Skeletal muscle tissue (tissue), 4 donors: Measurements from ENCODE around the gene MRPS9. TPM values are rescaled to one million over a fixed set of nuclear protein-coding genes. Genes with fewer than 3 reads are reported as not detected.

Experiments
- H3K27ac ChIP-seq: one replicate; pipeline ENCODE4 v1.7.0; 2013; ENCODE audit warnings: mild to moderate bottlenecking, low read depth, low read length, inconsistent platforms
- H3K27me3 ChIP-seq, 3 donors: one replicate each; pipeline ENCODE4 v1.7.0; 2013; ENCODE audit warnings: low read length in 3 of 3; ENCODE audit not compliant: control insufficient read depth in 3 of 3, insufficient read depth in 3 of 3
- H3K36me3 ChIP-seq, 3 donors: one replicate each; pipeline ENCODE4 v1.7.0; 2013; ENCODE audit warnings: low read length in 3 of 3; ENCODE audit not compliant: control insufficient read depth in 3 of 3, insufficient read depth in 3 of 3
- H3K4me1 ChIP-seq, 3 donors: one replicate each; pipeline ENCODE4 v1.7.0; 2013; ENCODE audit warnings: low read length in 3 of 3, mild to moderate bottlenecking in 3 of 3; ENCODE audit not compliant: control insufficient read depth in 3 of 3, insufficient read depth in 3 of 3
- H3K4me3 ChIP-seq, 3 donors: one replicate each; pipeline ENCODE4 v1.7.0; 2013; ENCODE audit warnings: low read length in 3 of 3
- H3K9ac ChIP-seq, 3 donors: one replicate each; pipeline ENCODE4 v1.7.0; 2013; ENCODE audit warnings: low read length in 3 of 3, mild to moderate bottlenecking in 3 of 3, moderate library complexity in 2 of 3, low read depth in 1 of 3
- H3K9me3 ChIP-seq, 3 donors: one replicate each; pipeline ENCODE4 v1.7.0; 2013; ENCODE audit warnings: low read length in 3 of 3; ENCODE audit not compliant: control insufficient read depth in 3 of 3
- total RNA-seq: library from RNA; depleted of rRNA; stranded (reverse); fragments of >200 nt; gene quantifications from one replicate; pipeline ENCODE4 v1.2.3, GENCODE V29; 2014
- donor health status: Osteomylitis.

The MRPS9 gene
- total RNA-seq, 1 donor from 2014 or later, result 23.5 TPM

GRCh38 chr2:105113616-105114291 is 75.9 kb downstream of the MRPS9 start:
- Histone ChIP-seq H3K9me3 (no peaks in the 10 kb centered on the region), H3K4me3 (no peak overlapping the region), H3K4me1 (no peaks in the 10 kb centered on the region)

DNA sequence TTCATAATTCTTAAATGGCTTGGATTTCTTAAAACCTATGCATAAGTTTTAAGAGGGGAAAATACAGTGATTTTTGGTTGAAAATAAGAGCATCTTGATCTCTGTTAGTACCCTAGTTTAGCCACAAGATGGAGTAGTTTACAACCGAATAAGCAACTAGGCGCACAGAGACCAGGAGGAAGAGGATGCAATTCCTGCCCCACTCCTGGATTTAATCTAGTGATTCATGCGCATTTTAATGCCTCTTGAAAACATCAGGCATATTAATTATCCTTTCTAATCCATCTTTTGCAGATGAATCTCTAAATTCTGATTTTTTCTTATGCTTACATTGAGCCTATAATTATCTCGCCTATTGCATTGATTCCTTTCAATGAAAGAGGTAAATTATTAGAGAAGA is 76.7 kb downstream of the MRPS9 start:
- Histone ChIP-seq H3K27ac (no peak overlapping the region), H3K36me3 (no peaks in the 10 kb centered on the region), H3K27me3 (peaks cover 0 to 3% (median 0%) of the 10 kb centered on the region in 3 donors), H3K9me3 (no peaks in the 10 kb centered on the region), H3K4me1 (peaks cover 0 to 2% (median 0%) of the 10 kb centered on the region in 3 donors), H3K4me3 (no peak overlapping the region), H3K9ac (no peak overlapping the region)

More at GRCh38 chr2:105113616-105114291, 75.9 kb downstream of the MRPS9 start:
- no peaks in the 10 kb centered on the region for H3K36me3 ChIP-seq
- no peak overlapping the region for H3K27ac ChIP-seq
- no peak overlapping the region for H3K9ac ChIP-seq
- no peaks in the 10 kb centered on the region for H3K27me3 ChIP-seq

DNA sequence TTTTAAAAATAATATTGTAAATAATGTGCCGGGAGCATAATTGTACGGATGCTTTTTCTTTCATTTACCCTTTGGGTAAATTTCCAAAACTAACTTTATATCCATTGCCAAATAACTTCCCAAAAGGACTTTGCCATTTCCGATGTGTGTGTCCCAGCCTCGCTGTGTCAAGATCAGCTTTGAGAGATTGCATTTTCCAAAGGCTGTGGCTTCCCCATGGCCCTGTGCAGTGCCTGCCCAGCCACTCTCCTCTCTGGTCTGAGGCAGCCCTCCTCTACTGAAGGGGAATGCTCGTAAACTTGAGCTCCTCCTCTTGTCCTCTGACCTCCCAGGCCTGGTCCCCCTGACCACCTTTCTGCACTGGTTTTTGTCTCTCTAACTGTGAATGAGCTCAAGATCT is 78.5 kb downstream of the MRPS9 start:
- H3K4me1 ChIP-seq, result peaks cover 0 to 2% (median 0%) of the 10 kb centered on the region in 3 donors
- no peak overlapping the region for H3K4me3 ChIP-seq
- no peaks in the 10 kb centered on the region for H3K36me3 ChIP-seq
- H3K27ac ChIP-seq, result no peak overlapping the region
- H3K27me3 ChIP-seq, result peaks cover 0 to 3% (median 0%) of the 10 kb centered on the region in 3 donors
- H3K9ac ChIP-seq, result no peak overlapping the region
- no peaks in the 10 kb centered on the region for H3K9me3 ChIP-seq

- H3K4me1 ChIP-seq, result peaks cover 0 to 2% (median 0%) of the 10 kb centered on the region in 3 donors
- peaks cover 0 to 3% (median 0%) of the 10 kb centered on the region in 3 donors for H3K27me3 ChIP-seq
- no peaks in the 10 kb centered on the region for H3K36me3 ChIP-seq
- H3K4me3 ChIP-seq, result no peak overlapping the region
- H3K27ac ChIP-seq, result no peak overlapping the region
- no peak overlapping the region for H3K9ac ChIP-seq
- no peaks in the 10 kb centered on the region for H3K9me3 ChIP-seq
Observed at GRCh38 chr2:105117565-105117964, 79.7 kb downstream of the MRPS9 start.

- Histone ChIP-seq H3K9ac (no peak overlapping the region), H3K4me3 (no peak overlapping the region), H3K27me3 (peaks cover 0 to 3% (median 2%) of the 10 kb centered on the region in 3 donors), H3K9me3 (no peaks in the 10 kb centered on the region), H3K36me3 (no peaks in the 10 kb centered on the region), H3K27ac (no peak overlapping the region), H3K4me1 (peaks cover 0 to 2% (median 0%) of the 10 kb centered on the region in 3 donors)
Observed at GRCh38 chr2:105118960-105119359, 81.1 kb downstream of the MRPS9 start.

DNA sequence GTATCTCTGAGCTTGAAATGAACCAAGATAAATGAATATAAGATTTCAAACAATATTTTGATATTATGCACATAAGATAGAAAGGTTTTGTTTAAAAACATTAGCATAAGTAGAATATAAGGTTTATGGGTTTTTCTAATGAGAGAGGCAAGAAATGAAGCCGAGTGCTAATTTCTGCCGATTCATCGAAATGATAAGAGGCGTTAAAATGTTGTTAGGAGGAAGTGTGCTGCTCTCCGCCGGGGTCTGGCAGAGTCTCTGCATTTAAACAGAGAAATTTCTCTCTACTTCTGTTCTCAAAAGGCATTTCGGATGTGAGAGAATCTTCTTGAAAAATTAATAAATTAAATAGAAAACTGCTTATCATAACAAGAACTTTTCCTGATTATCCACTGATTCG is 83.6 kb downstream of the MRPS9 start:
- Histone ChIP-seq H3K9me3 (no peaks in the 10 kb centered on the region), H3K9ac (no peak overlapping the region), H3K4me3 (no peak overlapping the region), H3K27ac (no peak overlapping the region), H3K27me3 (peaks cover 0 to 7% (median 3%) of the 10 kb centered on the region in 3 donors), H3K4me1 (peaks cover 0 to 2% (median 0%) of the 10 kb centered on the region in 3 donors), H3K36me3 (no peaks in the 10 kb centered on the region)

DNA sequence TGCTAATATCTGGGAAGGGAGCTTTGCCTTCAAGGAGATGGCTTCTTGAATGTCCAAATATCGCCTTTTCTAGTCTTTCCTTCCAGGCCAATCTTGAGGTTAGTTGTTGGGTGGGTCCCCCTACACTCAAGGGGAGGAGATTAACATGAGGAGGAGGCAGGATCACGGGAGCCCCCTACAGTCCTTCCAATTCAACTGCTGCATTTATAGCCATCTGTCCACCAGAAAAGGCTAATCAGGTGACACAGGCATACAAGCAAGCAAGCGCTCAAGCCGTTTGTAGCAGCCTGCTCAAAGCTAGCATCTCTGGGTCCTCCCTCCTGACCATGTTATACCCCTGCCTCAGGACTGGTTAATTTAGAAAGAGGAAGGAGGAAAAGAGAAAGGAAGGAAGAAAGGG is 87.6 kb downstream of the MRPS9 start:
- H3K9ac ChIP-seq, result no peak overlapping the region
- peaks cover 0 to 7% (median 7%) of the 10 kb centered on the region in 3 donors for H3K27me3 ChIP-seq
- H3K36me3 ChIP-seq, result no peaks in the 10 kb centered on the region
- no peak overlapping the region for H3K27ac ChIP-seq
- no peak overlapping the region for H3K4me3 ChIP-seq
- no peaks in the 10 kb centered on the region for H3K4me1 ChIP-seq
- H3K9me3 ChIP-seq, result no peaks in the 10 kb centered on the region

GRCh38 chr2:105125920-105126319 is 88.1 kb downstream of the MRPS9 start:
- Histone ChIP-seq H3K27ac (no peak overlapping the region), H3K36me3 (no peaks in the 10 kb centered on the region), H3K4me1 (no peaks in the 10 kb centered on the region), H3K9me3 (no peaks in the 10 kb centered on the region), H3K27me3 (peaks cover 0 to 7% (median 7%) of the 10 kb centered on the region in 3 donors), H3K9ac (no peak overlapping the region), H3K4me3 (no peak overlapping the region)

GRCh38 chr2:105126336-105126735 is 88.5 kb downstream of the MRPS9 start:
- Histone ChIP-seq H3K27ac (no peak overlapping the region), H3K9me3 (no peaks in the 10 kb centered on the region), H3K27me3 (peaks cover 0 to 7% (median 7%) of the 10 kb centered on the region in 3 donors), H3K4me3 (no peak overlapping the region), H3K4me1 (no peaks in the 10 kb centered on the region), H3K36me3 (no peaks in the 10 kb centered on the region), H3K9ac (no peak overlapping the region)

- no peak overlapping the region for H3K27ac ChIP-seq
- H3K9me3 ChIP-seq, result no peaks in the 10 kb centered on the region
- H3K36me3 ChIP-seq, result no peaks in the 10 kb centered on the region
- peaks cover 0 to 7% (median 7%) of the 10 kb centered on the region in 3 donors for H3K27me3 ChIP-seq
- no peak overlapping the region for H3K9ac ChIP-seq
- H3K4me1 ChIP-seq, result no peaks in the 10 kb centered on the region
- no peak overlapping the region for H3K4me3 ChIP-seq
Observed at GRCh38 chr2:105127289-105127915, 89.5 kb downstream of the MRPS9 start.
